HG03378 (cell line): ENCODE measurements around the gene MMP7.
"Not testable (repeated sequence)": the region's sequence is repeated elsewhere in the genome, so short reads cannot be mapped to it uniquely, and the experiment has no call there.

Experiments
- ATAC-seq: cut with Tn5 transposase; IDR thresholded peaks from one replicate; pipeline ENCODE4 v1.9.1; 2021; ENCODE audit warnings: mild to moderate bottlenecking, moderate library complexity; ENCODE audit not compliant: unreplicated experiment

MMP7 gene

DNA sequence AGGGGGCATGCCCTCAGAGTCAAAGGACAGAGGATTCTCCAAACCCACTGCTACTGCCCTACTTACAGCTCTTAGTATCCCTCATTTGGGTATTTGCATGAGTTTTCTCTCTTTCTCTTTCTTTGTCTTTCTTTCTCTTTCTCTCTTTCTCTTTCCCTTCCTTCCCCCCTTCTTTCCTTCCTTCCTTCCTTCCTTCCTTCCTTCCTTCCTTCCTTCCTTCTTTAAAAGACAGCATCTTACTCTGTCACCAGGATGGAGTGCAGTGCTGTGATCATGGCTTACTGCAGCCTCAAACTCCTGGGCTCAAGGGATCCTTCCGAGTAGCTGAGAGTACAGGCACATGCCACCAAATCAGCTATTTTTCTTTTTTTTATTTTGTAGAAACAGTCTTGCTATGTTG lies 14.0 kb upstream of the MMP7 start:
- no peak for ATAC-seq

DNA sequence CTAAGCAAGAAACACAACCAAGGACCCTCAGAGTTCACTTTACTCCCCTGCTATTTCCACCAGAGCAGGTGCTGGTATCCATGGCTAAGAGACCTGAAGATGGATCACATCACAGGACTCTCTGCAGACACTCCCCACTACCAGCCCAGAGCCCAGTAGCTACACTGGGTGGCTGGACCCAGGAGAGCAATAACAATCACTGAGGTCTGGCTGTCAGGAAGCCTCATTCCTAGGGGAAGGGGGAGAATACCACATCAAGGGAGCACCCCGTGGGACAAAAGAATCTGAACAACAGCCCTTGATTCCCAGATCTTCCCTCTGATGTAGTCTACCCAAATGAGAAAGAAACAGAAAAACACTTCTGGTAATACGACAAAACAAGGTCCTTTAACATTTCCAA lies 9.0 kb upstream of the MMP7 start:
- no peak for ATAC-seq

DNA sequence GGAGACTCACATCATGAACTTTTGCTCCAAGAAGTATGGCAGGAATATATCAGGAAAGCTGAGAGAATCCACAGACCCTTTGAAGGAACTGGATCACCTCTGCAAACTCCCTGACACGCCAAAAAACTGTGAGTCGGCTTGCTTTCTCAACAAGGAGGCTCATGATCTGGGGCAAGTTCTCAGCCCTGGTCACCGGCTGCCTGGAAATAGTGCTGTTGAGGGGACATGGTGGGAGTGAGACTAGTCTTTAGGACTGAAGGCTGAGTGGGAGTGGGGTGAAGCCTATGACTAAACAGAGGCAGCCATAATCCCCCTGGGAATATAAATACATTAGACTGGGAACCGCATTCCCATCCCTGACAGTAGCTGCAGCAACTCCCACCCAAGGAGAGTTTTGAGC lies 8.4 kb upstream of the MMP7 start:
- ATAC-seq, result no peak

DNA sequence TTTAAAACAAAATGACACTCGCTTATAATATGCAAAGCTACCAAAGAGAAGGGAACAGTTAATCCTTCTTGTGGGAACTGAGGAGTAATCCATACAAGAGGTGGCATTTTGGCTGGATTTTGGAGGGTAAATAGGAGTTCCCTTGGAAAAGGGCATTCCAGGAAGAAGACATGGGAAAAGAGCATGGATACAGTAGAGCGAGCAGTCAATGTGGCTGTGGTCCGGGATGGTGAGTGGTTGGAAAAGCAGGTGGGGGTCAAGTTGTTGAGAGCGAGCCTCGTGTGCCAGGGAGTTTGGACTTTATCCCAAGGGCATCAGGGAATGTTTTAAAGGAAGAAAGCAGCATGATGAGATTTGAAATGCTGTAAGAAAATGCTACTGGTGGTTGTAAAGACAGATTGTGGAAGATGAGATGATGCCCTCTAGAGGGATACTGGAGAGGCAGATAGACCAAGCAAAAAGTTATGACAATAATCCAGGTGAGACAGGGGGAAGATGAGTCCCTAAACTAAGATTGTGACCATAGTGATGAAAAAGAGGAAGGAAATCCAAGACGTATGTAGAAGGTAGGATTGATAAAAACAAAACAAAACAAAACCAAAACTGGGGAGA lies 3.8 kb upstream of the MMP7 start:
- no peak for ATAC-seq

DNA sequence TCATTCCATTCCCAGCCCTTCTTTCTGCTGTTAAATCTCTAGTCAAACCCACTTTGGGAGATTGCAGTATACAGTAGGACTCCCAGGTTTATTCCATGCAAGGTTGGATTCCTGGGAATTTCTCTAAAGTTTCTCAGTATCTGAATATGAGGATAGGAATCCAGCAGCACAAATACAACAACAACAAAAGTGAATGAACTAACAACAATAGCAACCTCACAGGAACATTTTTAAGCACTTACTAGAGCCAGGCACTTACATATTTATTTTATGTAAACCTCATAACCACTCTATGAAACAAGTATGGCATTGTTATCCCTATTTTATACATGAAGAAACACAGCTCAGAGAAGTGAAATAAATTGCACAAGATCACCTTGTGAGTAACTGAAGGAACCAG lies 1.9 kb downstream of the MMP7 start:
- no peak for ATAC-seq

DNA sequence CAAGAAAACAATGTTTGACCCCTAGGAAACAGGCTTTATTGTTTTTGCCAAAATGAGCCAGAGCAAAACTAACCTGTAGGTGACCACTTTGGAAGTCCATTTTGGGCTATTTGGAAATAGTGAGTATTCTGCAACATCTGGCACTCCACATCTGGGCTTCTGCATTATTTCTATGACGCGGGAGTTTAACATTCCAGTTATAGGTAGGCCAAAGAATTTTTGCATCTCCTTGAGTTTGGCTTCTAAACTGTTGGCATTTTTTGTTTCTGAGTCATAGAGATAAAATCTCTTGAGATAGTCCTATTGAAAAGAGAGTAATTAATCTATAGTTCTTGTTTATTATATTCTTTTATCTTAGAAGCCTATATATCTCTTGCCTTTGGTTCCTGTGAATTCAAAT lies 2.9 kb downstream of the MMP7 start:
- no peak for ATAC-seq

DNA sequence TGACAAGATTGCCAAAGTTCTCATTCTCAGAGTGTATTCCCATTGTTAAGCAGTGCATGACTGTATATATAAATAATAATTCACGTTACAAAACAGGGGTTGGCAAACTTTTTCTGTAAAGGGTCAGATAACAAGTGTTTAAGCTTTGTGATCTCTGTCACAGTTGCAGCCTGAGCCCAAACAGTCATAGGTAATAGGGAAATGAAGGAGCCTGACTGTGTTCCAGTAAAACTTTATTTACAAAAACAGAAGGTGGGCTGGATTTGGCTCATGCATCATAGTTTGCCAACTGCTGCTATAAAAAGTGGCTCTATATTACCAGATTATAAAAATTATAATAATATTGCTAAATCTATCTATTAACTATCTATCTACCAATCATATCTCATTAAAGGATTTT lies 3.5 kb downstream of the MMP7 start:
- no peak for ATAC-seq

DNA sequence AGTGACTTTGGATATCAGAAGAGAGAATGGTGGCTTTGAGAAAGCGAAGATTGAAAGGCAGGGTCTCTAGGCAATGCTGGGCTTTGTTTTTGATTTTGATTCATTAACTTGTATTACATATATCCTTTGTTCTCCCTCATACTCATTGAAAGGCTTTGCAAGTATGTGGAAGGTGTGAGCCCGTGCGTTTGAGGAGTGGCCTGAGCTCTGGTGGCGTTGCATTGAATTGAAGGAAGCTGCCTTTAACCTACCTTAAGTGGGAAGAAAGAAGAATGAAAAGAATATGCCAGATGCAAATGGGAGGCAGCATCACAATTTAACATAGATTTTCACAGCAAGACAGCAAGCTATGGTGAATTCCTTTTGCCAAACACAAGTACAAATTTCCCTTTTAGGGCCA lies 6.7 kb downstream of the MMP7 start:
- no peak for ATAC-seq

DNA sequence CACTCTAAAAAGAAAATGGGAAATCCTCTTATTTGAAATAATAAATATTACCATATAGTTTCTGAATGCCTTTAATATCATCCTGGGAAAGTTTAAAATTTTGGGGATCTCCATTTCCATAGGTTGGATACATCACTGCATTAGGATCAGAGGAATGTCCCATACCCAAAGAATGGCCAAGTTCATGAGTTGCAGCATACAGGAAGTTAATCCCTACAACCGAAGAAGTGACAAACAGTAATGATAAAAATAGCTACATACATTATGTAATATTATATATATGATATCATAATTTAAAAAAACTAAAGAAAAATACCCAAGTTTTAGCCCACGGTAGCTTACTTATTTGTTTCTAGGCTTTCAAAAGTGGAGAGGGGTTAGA lies 7.4 kb downstream of the MMP7 start:
- no peak for ATAC-seq

DNA sequence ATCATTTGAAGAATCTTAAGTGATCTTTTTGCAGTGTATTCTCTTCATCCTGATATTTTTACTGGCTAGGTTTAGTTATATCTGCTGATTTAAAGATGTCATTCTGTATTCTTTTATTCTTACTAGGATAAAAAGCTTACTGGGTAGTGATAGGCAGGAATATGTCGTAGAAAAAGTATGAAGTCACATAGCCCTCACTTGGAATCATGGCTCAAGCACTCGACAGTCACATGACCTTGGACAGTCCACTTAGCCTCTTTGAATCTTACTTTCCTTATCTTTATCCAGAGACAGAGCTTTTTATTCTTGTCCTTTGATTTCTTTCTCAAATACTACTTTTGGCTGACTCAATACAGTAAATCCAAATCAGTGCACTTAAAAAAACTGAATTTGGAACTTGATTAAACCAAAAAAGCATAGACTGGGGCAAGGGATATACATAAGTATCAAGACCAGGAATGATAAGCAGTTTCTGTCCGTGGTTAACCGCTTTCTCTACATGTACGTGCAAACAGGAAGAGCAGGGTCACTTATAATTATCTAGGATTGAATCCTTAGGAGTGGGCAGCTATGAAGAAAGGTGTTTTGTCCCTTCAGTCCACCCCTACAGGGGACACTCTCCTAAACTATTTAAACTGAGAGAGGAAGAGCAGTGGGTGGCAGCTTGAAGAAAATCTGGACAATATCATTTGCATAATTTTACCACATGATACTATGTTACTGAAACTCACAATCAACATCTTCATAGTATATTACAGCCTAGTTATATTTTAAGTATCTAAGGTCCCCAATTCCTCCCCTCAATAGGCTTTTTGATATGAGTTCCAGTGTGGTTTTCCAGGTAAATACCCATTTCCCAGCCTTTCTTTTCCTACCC lies 8.0 kb downstream of the MMP7 start:
- peak; percentile 59 for ATAC-seq

DNA sequence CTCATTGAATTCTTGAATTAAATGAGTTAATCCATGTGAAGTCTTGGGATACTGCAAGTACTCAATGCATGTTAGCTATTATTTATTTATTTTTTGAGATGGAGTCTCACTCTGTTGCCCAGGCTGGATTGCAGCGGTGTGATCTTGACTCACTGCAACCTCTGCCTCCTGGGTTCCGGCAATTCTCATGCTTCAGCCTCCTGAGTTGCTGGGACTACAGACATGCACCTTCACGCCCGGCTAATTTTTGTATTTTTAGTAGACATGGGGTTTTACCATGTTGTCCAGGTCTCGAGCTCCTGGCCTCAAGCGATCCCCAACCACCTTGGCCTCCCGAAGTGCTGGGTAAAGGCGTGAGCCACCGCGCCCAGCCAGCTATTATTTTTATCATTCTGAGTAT lies 9.4 kb downstream of the MMP7 start:
- no peak for ATAC-seq

DNA sequence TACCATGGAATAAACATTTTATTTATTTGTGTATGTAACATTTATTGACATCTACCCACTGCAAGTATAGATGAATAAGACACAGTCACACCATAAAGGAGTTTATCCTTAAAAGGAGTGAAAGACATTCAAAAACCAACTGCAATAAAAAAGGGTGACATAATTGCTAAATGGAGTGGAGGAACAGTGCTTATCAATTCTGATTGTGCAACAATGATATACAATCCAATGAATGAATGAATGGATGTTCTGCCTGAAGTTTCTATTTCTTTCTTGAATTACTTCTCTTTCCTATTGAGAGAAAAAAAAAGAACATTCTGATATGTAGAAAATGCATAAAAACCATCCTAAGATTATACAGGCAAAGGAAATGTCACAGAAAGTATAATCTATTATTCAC lies 10.0 kb downstream of the MMP7 start:
- no peak for ATAC-seq

DNA sequence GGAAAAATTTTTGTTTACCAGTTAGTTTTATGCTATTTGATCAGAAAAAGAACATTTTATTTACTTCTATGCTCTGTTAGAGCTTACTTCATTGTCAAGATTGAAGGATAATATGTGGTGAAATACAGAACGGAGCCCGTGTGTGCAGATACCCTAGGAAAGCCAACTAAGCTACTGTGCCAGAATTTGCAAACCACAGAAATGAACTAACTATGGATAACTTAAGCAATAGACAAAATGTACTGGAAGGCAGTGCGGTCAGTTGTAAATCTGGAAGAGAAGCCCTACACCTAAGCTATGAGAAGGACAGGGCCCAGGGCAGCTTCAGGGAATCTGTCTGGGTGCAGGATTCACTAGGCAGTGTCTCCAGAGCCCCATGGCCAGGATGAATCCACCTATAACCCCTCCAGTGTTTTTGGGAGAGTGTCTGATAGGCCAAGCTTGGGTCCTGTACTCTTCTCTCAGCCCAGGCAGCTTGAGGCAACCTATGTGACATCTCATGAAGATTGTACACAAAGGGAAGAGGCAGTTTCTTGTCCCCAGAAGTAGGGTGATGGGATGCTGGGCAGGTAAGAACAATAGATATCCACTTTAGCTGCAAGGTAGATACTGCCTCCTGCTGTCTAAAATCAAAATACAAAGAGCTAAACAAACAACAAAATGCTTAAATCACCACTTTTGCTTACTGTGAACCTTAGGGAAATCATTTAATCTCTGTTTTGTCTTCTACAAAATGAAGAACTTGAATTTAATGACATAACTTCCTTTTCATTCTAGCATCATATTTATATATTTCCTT lies 12.1 kb downstream of the MMP7 start:
- no peak for ATAC-seq

DNA sequence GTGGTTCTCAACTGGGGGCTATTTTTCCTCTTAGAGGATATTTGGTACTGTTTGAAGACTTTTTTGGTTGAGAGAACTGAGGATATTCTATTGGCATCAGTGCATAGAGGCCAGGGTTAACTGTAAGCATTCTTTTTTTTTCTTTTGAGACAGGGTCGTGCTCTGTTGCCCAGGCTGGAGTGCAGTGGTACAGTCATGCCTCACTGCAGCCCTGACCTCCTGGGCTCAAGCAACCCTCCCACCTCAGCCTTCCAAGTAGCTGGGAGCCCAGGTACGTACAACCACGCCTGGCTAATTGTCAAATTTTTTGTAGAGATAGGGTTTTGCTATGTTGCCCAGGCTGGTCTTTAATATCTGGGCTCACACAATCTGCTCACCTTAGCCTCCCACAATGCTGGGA lies 12.9 kb downstream of the MMP7 start:
- no peak for ATAC-seq

DNA sequence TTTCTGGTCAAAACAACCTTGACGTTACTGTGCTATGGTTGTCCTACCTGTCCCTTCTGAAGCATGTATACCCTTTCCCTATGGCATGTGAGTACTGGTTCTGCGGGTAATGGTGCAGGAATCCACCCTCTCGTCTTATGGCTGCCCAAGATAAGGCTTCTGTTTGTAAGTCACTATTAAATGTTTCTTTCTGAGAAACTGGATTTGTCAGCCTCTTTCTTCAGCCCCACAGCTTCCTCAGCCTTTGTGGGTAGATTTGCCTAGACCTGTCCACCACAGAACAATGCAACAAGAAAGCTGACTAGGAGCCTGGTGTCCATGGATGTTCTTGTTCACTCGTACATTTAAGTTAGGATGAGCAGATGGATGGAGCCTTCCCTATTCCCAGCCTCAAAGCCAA lies 14.4 kb downstream of the MMP7 start:
- ATAC-seq, result no peak

DNA sequence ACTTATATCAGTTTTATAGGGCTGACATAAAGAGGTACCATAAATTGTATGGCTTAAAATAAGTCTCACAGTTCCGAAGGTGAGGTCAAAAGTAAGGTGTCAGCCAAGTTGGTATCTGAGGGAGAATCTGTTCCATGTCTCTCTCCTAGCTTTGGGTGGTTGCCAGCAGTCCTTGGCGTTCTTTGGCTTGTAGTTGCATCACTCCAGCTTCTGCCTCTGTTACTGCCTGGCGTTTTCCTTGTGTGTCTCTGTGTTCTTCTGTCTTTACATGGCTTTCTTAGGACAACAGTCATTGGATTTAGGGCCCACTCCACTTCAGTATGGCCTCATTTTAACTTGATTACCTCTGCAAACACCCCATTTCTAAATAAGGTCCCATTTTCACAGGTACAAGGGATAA lies 16.7 kb downstream of the MMP7 start:
- ATAC-seq, result no peak

DNA sequence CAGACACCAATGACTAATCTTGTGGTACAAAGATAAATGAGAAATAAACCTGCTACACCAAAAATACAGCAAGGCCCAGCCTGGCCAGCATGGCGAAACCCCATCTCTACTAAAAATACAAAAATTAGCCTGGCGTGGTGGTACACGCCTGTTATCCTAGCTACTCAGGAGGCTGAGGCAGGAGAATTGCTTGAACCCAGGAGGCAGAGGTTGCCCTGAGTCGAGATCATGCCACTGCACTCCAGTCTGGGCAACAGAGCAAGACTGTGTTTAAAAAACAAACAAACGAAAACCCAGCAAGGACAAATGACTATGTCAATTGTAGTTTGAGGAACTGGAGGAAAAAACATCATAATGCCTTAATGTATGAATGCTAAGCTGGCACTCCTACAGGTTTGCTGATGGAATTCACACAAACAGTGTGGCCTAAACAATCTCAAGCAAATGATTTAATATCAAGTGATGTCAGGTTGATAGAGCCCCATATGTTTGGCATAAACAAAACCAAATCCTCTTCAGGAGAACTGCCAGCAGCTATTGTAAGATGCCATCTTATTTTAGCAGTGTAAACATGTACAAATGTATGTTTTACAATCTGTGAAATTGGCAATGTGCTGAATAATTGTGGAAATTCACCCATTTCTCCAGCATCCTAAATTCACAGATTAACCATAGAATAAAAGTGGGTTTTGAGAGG lies 20.0 kb downstream of the MMP7 start:
- no peak for ATAC-seq

DNA sequence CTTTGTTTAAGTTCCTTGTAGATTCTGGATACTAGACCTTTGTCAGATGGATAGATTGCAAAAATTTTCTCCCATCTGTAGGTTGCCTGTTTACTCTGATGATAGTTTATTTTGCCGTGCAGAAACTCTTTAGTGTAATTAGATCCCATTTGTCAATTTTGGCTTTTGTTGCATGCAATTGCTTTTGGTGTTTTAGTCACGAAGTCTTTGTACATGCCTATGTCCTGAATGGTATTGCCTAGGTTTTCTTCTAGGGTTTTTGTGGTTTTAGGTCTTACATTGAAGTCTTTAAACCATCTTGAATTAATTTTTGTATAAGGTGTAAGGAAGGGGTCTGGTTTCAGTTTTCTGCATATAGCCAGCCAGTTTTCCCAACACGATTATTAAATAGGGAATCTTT lies 27.7 kb downstream of the MMP7 start:
- ATAC-seq, result not testable (repeated sequence)

DNA sequence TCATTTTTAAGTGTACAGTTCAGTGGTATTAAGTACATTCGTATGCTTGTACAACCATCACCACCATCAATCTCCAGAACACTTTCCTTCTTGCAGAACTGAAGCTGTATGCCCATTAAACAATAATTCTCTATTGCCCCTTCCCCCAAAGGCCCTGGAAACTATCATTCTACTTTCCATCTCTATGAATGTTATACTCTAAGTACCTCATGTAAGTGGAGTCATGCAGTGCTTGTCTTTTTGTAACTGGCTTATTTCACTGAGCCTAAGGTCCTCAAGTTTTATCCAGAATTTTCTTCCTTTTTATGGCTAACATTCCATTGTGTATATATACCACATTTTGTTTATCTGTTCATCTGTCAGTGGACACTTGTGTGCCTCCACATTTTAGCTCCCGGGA lies 29.7 kb downstream of the MMP7 start:
- no peak for ATAC-seq

DNA sequence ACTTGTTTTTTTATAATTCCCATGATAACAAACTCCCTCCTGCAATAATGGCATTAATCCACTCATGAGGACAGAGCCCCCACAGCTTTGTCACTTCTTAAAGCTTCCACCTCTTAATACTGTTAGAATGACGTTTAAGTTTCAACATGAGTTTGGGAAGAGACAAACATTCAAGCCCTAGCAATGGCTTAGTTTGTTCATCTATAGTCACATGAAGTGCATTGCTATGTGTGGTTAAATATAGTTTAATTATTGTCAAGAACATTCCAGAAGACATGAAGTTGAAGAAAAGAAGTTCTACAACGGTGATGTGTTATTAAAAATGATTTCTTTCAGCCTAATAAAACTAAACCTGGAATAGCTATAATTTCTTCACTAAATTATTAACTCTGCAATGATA lies 30.6 kb downstream of the MMP7 start:
- ATAC-seq, result no peak

DNA sequence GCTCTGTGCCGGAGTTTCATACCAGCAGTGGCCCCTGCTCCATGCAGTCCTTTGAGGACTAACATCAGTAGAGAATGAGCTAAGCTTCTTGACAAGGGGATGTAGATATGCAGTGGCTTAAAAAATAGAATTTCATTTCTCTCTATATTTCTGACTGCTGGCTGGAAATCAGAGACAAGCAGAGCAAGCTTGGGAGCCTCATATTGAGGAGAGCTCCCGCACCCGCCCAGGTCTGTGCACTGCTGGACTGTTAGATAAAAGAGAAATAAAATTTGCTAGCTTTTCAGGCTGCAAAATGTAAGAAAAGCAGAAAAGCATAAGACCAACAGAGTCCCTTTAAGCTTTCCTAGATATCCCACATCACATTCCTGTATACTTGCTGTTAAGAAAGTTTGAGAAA lies 31.4 kb downstream of the MMP7 start:
- ATAC-seq, result no peak
